AG09319 (cell line): ENCODE measurements around the gene COL26A1.

Experiments
- DNase-seq: peaks from one replicate; pipeline ENCODE4 v3.0.0-alpha.2; 2010; ENCODE audit warnings: low read depth; ENCODE audit errors: extremely low read depth
- CTCF ChIP-seq: IDR thresholded peaks from 2 replicates; pipeline ENCODE4 v1.5.1; 2011; ENCODE audit warnings: low read depth, mild to moderate bottlenecking, inconsistent platforms, low read length, moderate library complexity

COL26A1 gene

GRCh38 chr7:101550641-101551541, 188.2 kb downstream of the COL26A1 start:
- no peak for TF ChIP-seq CTCF
- no peak for DNase-seq

- no peak for TF ChIP-seq CTCF
- no peak for DNase-seq
Measured at GRCh38 chr7:101553018-101553770, 190.5 kb downstream of the COL26A1 start.

- DNase-seq = no peak
- TF ChIP-seq CTCF = no peak
Measured at GRCh38 chr7:101553771-101554445, 191.2 kb downstream of the COL26A1 start.

- TF ChIP-seq CTCF = no peak
- DNase-seq = no peak
Measured at GRCh38 chr7:101554584-101555268, 192.1 kb downstream of the COL26A1 start.

- DNase-seq = no peak
- TF ChIP-seq CTCF = no peak
Measured at GRCh38 chr7:101555269-101555920, 192.7 kb downstream of the COL26A1 start.

- DNase-seq = no peak
- no peak for TF ChIP-seq CTCF
Measured at GRCh38 chr7:101555921-101556275, 193.2 kb downstream of the COL26A1 start.
